Thymus (tissue), 11 donors: ENCODE results near the gene RALB. TPM values are rescaled to one million over a fixed set of nuclear protein-coding genes. Genes with fewer than 3 reads are reported as not detected.

ENCODE experiments used
- DNase-seq, 9 donors: peaks; one replicate each; pipeline ENCODE4 v3.0.0-alpha.2; 2013; ENCODE audit warnings: low spot score in 9 of 9, low read depth in 6 of 9, missing footprints in 1 of 9
- H3K27ac ChIP-seq, 2 donors: one replicate each; pipeline ENCODE4 v1.5.1; 2013; ENCODE audit warnings: control low read depth in 1 of 2, low read depth in 1 of 2, low read length in 1 of 2, mild to moderate bottlenecking in 1 of 2, moderate library complexity in 1 of 2
- H3K27me3 ChIP-seq, 2 donors: one replicate each; pipeline ENCODE4 v1.5.1; 2013; ENCODE audit warnings: low read length in 1 of 2; ENCODE audit not compliant: control insufficient read depth in 2 of 2, insufficient read depth in 1 of 2
- H3K36me3 ChIP-seq, 2 donors: one replicate each; pipeline ENCODE4 v1.5.1; 2013; ENCODE audit warnings: low read length in 1 of 2, mild to moderate bottlenecking in 1 of 2, moderate library complexity in 1 of 2; ENCODE audit not compliant: control insufficient read depth in 2 of 2, insufficient read depth in 2 of 2
- H3K4me1 ChIP-seq, 2 donors: one replicate each; pipeline ENCODE4 v1.5.1; 2013; ENCODE audit warnings: low read length in 2 of 2; ENCODE audit not compliant: control insufficient read depth in 2 of 2, insufficient read depth in 2 of 2
- H3K4me3 ChIP-seq, 2 donors: one replicate each; pipeline ENCODE4 v1.5.1; 2013; ENCODE audit warnings: low read length in 2 of 2, control low read depth in 1 of 2, mild to moderate bottlenecking in 1 of 2
- H3K9me3 ChIP-seq, 2 donors: one replicate each; pipeline ENCODE4 v1.5.1; 2013; ENCODE audit warnings: low read length in 1 of 2, mild to moderate bottlenecking in 1 of 2; ENCODE audit not compliant: control insufficient read depth in 2 of 2, insufficient read depth in 1 of 2
- WGBS: extraction: QIAGEN DNeasy Blood & Tissue Kit; methylation state at CpG from one replicate; pipeline ENCODE4 v1.1.7; 2013; 5-methylcytosine and 5-hydroxymethylcytosine counted together
- polyA plus RNA-seq: library from polyadenylated mRNA; stranded (reverse); fragments of 200-250 nt; gene quantifications from one replicate; pipeline ENCODE4 v1.2.3, GENCODE V29; 2013
- total RNA-seq: library from RNA; stranded (reverse); fragments of 120-200 nt; gene quantifications from one replicate; pipeline ENCODE4 v1.2.4, GENCODE V29; 2013
- donor health status: healthy.

RALB gene
- total and polyA plus RNA-seq, 2 donors = 23.5 to 32.2 TPM

DNA sequence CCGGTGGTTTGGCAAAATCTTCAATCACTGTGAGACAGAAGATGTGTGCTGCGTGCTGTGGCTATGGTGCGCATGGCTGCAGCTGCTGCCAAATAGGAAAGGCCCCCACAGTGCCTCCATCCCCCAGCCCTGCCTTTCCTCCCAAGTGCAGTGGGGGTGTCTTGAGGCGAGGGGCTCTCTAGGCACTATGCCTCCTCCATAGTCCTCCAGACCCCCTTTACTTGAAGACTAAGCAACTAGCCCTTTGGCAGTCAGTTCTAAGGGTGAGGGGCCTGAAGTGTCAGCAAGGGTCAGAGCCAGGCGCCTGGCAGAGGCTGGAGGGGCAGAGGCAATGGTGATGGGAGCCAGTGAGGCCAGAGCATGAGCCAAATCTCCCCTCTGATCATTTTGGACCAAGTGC, 15.9 kb upstream of the RALB start:
- peaks cover 2 to 28% of the 10 kb centered on the region in 2 donors for H3K4me1 ChIP-seq
- no peaks in the 10 kb centered on the region for H3K36me3 ChIP-seq
- no peak for DNase-seq
- no peaks in the 10 kb centered on the region for H3K27me3 ChIP-seq
- H3K9me3 ChIP-seq = no peaks in the 10 kb centered on the region
- H3K4me3 ChIP-seq = no peak overlapping the region
- 96% methylated on average over 5 of the region's 5 CpGs for WGBS
- no peak overlapping the region for H3K27ac ChIP-seq

DNA sequence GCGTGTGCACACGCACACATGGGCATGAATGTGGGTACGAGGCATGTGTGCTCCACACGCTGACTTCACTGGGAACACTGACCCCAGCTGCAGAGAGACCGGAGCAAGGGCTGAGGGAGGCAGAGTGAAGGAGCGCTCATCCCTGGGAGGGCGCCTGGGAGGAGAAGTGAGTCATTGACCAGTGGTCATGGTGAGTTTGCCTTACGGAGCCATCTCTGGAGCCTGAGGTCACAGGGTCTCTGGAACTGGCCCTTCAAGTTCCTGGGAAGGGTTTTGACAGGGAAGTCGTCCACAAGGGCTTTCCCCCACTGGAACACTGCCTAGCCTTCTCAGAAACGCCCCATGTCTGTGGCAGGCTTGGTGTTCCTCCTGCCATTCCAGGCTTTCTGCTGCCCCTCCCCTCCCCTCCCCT, 15.2 kb upstream of the RALB start:
- no peak for DNase-seq
- Histone ChIP-seq H3K36me3 (no peaks in the 10 kb centered on the region), H3K27ac (no peak overlapping the region), H3K9me3 (no peaks in the 10 kb centered on the region), H3K4me3 (no peak overlapping the region), H3K4me1 (peaks cover 0 to 22% of the 10 kb centered on the region in 2 donors), H3K27me3 (no peaks in the 10 kb centered on the region)
- 94% methylated on average over 10 of the region's 10 CpGs for WGBS

DNA sequence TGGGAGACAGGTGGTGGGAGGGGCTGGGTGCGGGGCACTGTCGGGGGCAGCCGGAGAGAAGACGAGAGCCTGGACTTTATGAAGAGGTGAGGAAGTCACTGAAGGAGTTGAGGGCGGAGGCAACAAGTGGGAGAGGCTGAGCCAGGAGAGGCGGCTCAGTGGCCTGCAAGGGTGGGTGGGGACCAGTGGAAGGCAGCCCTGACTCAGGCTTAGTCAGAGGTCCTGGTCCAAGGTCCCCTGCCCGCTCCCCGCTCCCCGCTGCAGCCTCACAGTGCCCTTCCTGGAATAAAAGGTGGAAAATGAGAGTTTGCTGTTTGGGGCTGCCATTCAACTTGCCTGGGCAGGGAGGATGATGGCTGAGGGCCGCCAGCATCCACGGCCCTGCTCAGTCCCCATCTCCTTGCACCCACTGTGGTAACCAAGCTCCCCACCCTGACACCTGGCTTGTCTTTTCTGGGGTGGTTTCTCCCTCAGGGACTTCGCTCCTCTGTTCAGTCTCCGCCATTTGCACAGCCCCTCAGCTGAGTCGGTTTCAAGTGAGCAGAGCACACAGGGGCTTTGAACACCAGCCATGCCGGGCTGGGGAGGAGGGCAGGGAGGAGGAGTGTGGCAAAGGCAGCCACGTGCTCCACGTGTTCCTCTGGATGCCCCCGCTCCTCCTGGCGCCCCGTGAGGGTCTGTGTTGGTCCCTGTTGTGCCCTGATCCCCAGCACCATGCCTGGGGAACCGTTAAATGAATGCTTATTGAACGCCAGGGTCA, 13.7 kb upstream of the RALB start:
- no peak overlapping the region for H3K27ac ChIP-seq
- H3K27me3 ChIP-seq = no peaks in the 10 kb centered on the region
- H3K4me1 ChIP-seq = peaks cover 0 to 13% of the 10 kb centered on the region in 2 donors
- H3K4me3 ChIP-seq = no peak overlapping the region
- H3K9me3 ChIP-seq = peaks cover 0 to 6% of the 10 kb centered on the region in 2 donors
- WGBS = 95% methylated on average over 22 of the region's 22 CpGs
- no peak for DNase-seq
- no peaks in the 10 kb centered on the region for H3K36me3 ChIP-seq

GRCh38 chr2:120239488-120240287, 13.0 kb upstream of the RALB start:
- 91% methylated on average over 22 of the region's 22 CpGs for WGBS
- no peak for DNase-seq

DNA sequence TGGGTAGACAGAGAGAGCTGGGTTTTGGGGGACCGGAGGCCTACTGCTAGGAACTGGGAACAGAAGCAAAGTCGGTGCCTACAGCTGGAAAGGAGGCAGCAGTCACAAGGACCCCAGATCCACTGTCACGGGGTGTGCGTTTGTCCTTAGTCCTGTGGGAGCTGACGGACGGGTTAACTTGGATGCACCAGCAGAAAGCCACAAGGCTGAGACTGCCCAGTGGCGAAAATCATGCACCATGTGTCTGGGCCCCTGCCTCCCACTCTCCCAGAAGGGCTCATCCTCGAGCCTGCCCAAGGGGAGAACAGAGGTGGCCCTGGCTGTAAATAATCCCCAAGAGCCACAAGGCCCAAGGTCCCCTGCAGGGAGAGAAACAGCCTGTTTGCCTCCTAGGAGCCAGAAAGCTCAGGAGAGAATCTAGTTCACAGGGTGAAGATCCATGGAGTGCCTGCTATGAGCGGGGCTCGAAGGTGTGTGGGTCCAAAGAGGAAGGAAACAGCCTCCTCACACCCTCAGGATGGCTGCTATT, 11.7 kb upstream of the RALB start:
- H3K27ac ChIP-seq = no peak overlapping the region

More at GRCh38 chr2:120239488-120240287, 13.0 kb upstream of the RALB start:
- Histone ChIP-seq H3K9me3 (peaks cover 0 to 6% of the 10 kb centered on the region in 2 donors), H3K27ac (peak overlapping the region in 1 of 2 donors; percentile 18), H3K36me3 (no peaks in the 10 kb centered on the region), H3K27me3 (no peaks in the 10 kb centered on the region), H3K4me3 (no peak overlapping the region), H3K4me1 (peaks cover 0 to 13% of the 10 kb centered on the region in 2 donors)

GRCh38 chr2:120241684-120242083, 11.0 kb upstream of the RALB start:
- Histone ChIP-seq H3K36me3 (no peaks in the 10 kb centered on the region), H3K9me3 (peaks cover 0 to 6% of the 10 kb centered on the region in 2 donors), H3K4me3 (no peak overlapping the region), H3K4me1 (peaks cover 0 to 20% of the 10 kb centered on the region in 2 donors), H3K27ac (no peak overlapping the region), H3K27me3 (no peaks in the 10 kb centered on the region)
- WGBS = 93% methylated on average over 6 of the region's 6 CpGs
- DNase-seq = no peak

More for the DNA sequence above, 11.7 kb upstream of the RALB start:
- H3K4me1 ChIP-seq = peaks cover 0 to 13% of the 10 kb centered on the region in 2 donors
- DNase-seq = no peak
- H3K36me3 ChIP-seq = no peaks in the 10 kb centered on the region
- 94% methylated on average over 10 of the region's 10 CpGs for WGBS
- no peaks in the 10 kb centered on the region for H3K27me3 ChIP-seq
- peaks cover 0 to 6% of the 10 kb centered on the region in 2 donors for H3K9me3 ChIP-seq
- no peak overlapping the region for H3K4me3 ChIP-seq

GRCh38 chr2:120243211-120243610, 9.4 kb upstream of the RALB start:
- no peak for DNase-seq
- peaks cover 0 to 3% of the 10 kb centered on the region in 2 donors for H3K27me3 ChIP-seq
- H3K4me1 ChIP-seq = peaks cover 0 to 31% of the 10 kb centered on the region in 2 donors

DNA sequence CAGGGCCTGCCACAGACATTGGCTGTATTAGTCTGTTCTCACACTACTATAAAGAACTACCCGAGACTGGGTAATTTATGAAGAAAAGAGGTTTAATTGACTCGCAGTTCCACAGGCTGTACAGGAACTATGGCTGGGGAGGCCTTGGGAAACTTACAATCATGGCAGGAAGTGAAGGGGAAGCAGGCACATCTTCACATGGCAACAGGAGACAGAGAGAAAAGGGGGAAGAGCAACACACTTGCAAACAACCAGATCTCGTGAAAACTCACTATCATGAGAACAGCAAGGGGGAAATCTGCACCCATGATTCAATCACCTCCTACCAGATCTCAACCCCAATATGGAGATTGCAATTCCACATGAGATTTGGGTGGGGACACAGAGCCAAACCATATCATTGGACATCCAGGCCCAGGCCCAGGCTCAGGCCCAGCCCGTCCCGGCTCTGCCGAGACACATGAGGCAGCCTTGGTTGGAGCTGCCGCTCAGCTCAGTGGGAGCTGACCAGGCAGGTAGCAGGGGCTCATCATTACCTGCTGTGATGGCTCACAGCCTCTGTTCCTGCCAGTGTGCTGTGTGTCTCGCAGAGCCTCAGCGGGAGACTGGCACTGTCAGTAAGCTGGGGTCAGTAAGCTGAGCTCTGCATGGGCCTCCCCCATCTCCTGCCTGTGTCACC, 8.6 kb upstream of the RALB start:
- peaks cover 0 to 6% of the 10 kb centered on the region in 2 donors for H3K9me3 ChIP-seq
- no peaks in the 10 kb centered on the region for H3K36me3 ChIP-seq
- peaks cover 0 to 5% of the 10 kb centered on the region in 2 donors for H3K27me3 ChIP-seq
- no peak overlapping the region for H3K4me3 ChIP-seq
- peaks cover 0 to 30% of the 10 kb centered on the region in 2 donors for H3K4me1 ChIP-seq
- WGBS = 99% methylated on average over 9 of the region's 9 CpGs
- no peak for DNase-seq
- H3K27ac ChIP-seq = no peak overlapping the region

More at GRCh38 chr2:120243211-120243610, 9.4 kb upstream of the RALB start:
- 95% methylated on average over 3 of the region's 3 CpGs for WGBS
- H3K27ac ChIP-seq = no peak overlapping the region
- peaks cover 0 to 6% of the 10 kb centered on the region in 2 donors for H3K9me3 ChIP-seq
- no peaks in the 10 kb centered on the region for H3K36me3 ChIP-seq
- H3K4me3 ChIP-seq = no peak overlapping the region
